ENCODE data around the gene TGFA. TPM values are rescaled to one million over a fixed set of nuclear protein-coding genes. Genes with fewer than 3 reads are reported as not detected.

The TGFA gene
- total and polyA plus RNA-seq, 7 experiments from 2014 or later: 0.44 to 3.2 (median 1.9) TPM; not detected in 1

DNA sequence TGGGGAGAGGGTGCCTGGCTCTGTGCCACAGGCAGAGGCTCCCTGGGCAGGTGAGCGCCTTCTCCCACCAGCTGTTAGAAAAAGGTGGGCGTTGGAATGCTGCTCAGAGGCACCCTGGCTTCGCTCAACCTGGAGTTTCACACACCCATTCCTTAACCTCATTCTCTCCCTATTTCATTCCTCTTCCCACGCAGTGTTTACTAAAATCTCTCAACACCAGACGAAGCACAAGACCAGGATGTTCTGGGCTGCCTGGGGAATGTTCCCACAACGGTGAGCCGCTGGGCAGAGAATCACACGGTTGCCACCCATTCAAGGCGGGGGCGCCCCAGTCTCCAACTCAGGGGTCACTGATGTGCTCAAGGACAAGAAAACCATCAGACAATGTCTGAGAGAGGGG is 64.5 kb downstream of the TGFA start:
- Mint-ChIP-seq H3K27me3 (peaks cover 0 to 17% (median 0%) of the 10 kb centered on the region in 5 donors), H3K36me3 (peaks cover 0 to 4% (median 0%) of the 10 kb centered on the region in 5 donors), H3K27ac (peak overlapping the region in 1 of 9 donors; percentile 16), H3K4me1 (peaks cover 0 to 11% (median 5%) of the 10 kb centered on the region in 7 donors), H3K4me3 (no peak overlapping the region), H3K9me3 (no peaks in the 10 kb centered on the region)
- Histone ChIP-seq H3K9me3 (ENCODE audit: control insufficient read depth in 2 of 3, low read length in 3 of 3) (no peaks in the 10 kb centered on the region), H3K36me3 (ENCODE audit: control insufficient read depth in 2 of 3, insufficient read depth in 3 of 3, low read length in 3 of 3) (no peaks in the 10 kb centered on the region), H3K27ac (ENCODE audit: low read depth, low read length) (no peak overlapping the region), H3K4me1 (ENCODE audit: control insufficient read depth in 2 of 2, insufficient read depth in 2 of 2, low read length in 2 of 2) (no peaks in the 10 kb centered on the region), H3K4me3 (ENCODE audit: low read length) (no peak overlapping the region), H3K27me3 (ENCODE audit: control insufficient read depth in 2 of 2, insufficient read depth in 2 of 2, low read length in 2 of 2) (no peaks in the 10 kb centered on the region)
- DNase-seq (no peak), ATAC-seq (no peak)
- ChIA-PET CTCF (no interaction called here), POLR2A (no interaction called here)
- intact Hi-C loops (cut with micrococcal nuclease): no loop called here

DNA sequence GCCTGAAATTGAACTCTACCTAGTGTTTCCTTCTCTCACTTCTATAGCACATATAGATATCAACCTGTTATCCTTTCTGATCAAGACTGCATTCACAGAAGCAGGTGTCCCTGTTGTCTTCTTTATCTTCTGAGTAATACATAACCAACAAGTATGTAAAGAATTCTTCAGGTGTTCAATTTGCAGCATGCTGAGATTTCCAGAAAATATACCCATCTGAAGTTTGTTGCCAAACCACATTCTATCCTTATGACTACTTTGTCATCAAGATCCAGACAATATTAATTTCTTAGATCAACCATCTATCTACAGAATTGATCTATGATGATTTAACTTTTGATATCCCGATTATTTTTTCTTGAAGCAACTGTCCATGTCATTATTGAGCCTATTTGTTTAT is 69.5 kb downstream of the TGFA start:
- Mint-ChIP-seq H3K27ac (no peak overlapping the region), H3K9me3 (peaks cover 0 to 7% (median 2%) of the 10 kb centered on the region in 11 donors), H3K4me3 (no peak overlapping the region), H3K4me1 (no peaks in the 10 kb centered on the region), H3K36me3 (peaks cover 0 to 5% (median 0%) of the 10 kb centered on the region in 5 donors), H3K27me3 (peaks cover 0 to 30% (median 0%) of the 10 kb centered on the region in 5 donors)
- Histone ChIP-seq H3K4me3 (ENCODE audit: low read length) (no peak overlapping the region), H3K27ac (ENCODE audit: low read depth, low read length) (no peak overlapping the region), H3K4me1 (ENCODE audit: control insufficient read depth in 2 of 2, insufficient read depth in 2 of 2, low read length in 2 of 2) (no peaks in the 10 kb centered on the region), H3K9me3 (ENCODE audit: control insufficient read depth in 2 of 3, low read length in 3 of 3) (no peaks in the 10 kb centered on the region), H3K27me3 (ENCODE audit: control insufficient read depth in 2 of 2, insufficient read depth in 2 of 2, low read length in 2 of 2) (no peaks in the 10 kb centered on the region), H3K36me3 (ENCODE audit: control insufficient read depth in 2 of 3, insufficient read depth in 3 of 3, low read length in 3 of 3) (no peaks in the 10 kb centered on the region)
- ChIA-PET POLR2A (no interaction called here), CTCF (no interaction called here)
- intact Hi-C loops (cut with micrococcal nuclease): no loop called here
- ATAC-seq (no peak), DNase-seq (no peak)

- no peak overlapping the region for H3K27ac Mint-ChIP-seq
- Histone ChIP-seq H3K4me3 (ENCODE audit: low read length) (no peak overlapping the region), H3K27me3 (ENCODE audit: control insufficient read depth in 2 of 2, insufficient read depth in 2 of 2, low read length in 2 of 2) (no peaks in the 10 kb centered on the region), H3K36me3 (ENCODE audit: control insufficient read depth in 2 of 3, insufficient read depth in 3 of 3, low read length in 3 of 3) (no peaks in the 10 kb centered on the region), H3K9me3 (ENCODE audit: control insufficient read depth in 2 of 3, low read length in 3 of 3) (no peaks in the 10 kb centered on the region), H3K4me1 (ENCODE audit: control insufficient read depth in 2 of 2, insufficient read depth in 2 of 2, low read length in 2 of 2) (no peaks in the 10 kb centered on the region), H3K27ac (ENCODE audit: low read depth, low read length) (no peak overlapping the region)
- ChIA-PET POLR2A (no interaction called here), CTCF (interaction anchor here (0.7 kb wide), 1 partner anchor 15 kb away, joined by 5 read pairs; no protein-coding TSS in a partner anchor)
- ATAC-seq (no peak), DNase-seq (no peak)
- peaks cover 0 to 5% (median 0%) of the 10 kb centered on the region in 7 donors for H3K4me1 Mint-ChIP-seq
- intact Hi-C loops (cut with micrococcal nuclease): no loop called here
- peaks cover 0 to 7% (median 2%) of the 10 kb centered on the region in 11 donors for H3K9me3 Mint-ChIP-seq
- peaks cover 0 to 5% (median 0%) of the 10 kb centered on the region in 5 donors for H3K36me3 Mint-ChIP-seq
- H3K27me3 Mint-ChIP-seq: peaks cover 0 to 33% (median 0%) of the 10 kb centered on the region in 5 donors
- no peak overlapping the region for H3K4me3 Mint-ChIP-seq
Observed at GRCh38 chr2:70482401-70482800, 71.2 kb downstream of the TGFA start.

DNA sequence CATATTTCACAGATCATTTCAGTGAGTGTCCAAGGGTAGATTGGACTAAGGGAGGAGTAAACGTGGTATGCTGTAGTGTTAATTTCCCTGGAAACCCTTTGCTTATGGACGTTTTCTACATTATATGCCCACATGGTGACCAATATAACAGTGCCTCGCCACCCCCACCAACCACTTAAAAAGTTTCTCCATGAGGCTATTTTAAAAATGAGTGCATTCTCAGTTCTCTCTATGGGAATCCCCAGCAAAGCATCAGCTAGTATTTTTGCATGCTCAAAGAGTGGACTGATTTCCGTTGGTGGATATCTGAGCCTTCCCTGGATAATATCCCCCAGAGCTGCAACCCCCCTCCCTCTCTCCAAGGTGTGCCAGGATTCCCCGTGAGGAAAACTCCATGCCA is 73.2 kb downstream of the TGFA start:
- H3K4me3 Mint-ChIP-seq: no peak overlapping the region
- H3K9me3 Mint-ChIP-seq: peaks cover 0 to 7% (median 2%) of the 10 kb centered on the region in 11 donors
- ChIA-PET POLR2A (interaction anchor here (0.6 kb wide), 1 partner anchor 13 kb away, joined by 3 read pairs; no protein-coding TSS in a partner anchor), CTCF (no interaction called here)
- H3K27ac Mint-ChIP-seq: no peak overlapping the region
- H3K4me1 Mint-ChIP-seq: peaks cover 0 to 21% (median 16%) of the 10 kb centered on the region in 7 donors
- Histone ChIP-seq H3K27ac (ENCODE audit: low read depth, low read length) (no peak overlapping the region), H3K4me1 (ENCODE audit: control insufficient read depth in 2 of 2, insufficient read depth in 2 of 2, low read length in 2 of 2) (peaks cover 0 to 4% of the 10 kb centered on the region in 2 donors), H3K36me3 (ENCODE audit: control insufficient read depth in 2 of 3, insufficient read depth in 3 of 3, low read length in 3 of 3) (no peaks in the 10 kb centered on the region), H3K27me3 (ENCODE audit: control insufficient read depth in 2 of 2, insufficient read depth in 2 of 2, low read length in 2 of 2) (no peaks in the 10 kb centered on the region), H3K4me3 (ENCODE audit: low read length) (no peak overlapping the region), H3K9me3 (ENCODE audit: control insufficient read depth in 2 of 3, low read length in 3 of 3) (no peaks in the 10 kb centered on the region)
- no peak for DNase-seq
- intact Hi-C loops (cut with micrococcal nuclease): no loop called here
- peaks cover 0 to 5% (median 0%) of the 10 kb centered on the region in 5 donors for H3K36me3 Mint-ChIP-seq
- H3K27me3 Mint-ChIP-seq: peaks cover 0 to 30% (median 0%) of the 10 kb centered on the region in 5 donors
- ATAC-seq: no peak

DNA sequence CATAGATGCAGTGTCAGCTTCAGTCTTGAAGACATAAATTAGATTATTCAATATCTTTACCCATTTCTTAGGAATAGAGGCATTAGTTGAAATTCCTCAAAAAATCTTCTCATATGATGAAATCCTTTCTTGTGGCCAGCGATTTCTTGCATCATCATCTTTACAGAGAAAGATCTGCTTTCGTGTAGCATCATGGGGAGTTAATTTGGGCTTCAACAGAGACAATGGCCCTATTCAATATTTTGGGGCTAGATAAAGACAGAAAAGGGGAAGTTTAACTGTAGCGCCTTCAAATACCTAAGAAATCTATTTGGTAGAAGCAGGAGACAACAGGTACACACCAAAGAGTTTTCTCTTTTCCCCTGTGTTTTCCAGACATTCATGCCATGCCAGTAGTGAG is 73.8 kb downstream of the TGFA start:
- Mint-ChIP-seq H3K4me3 (no peak overlapping the region), H3K4me1 (peaks cover 6 to 28% (median 22%) of the 10 kb centered on the region in 7 donors), H3K27me3 (peaks cover 0 to 29% (median 0%) of the 10 kb centered on the region in 5 donors), H3K36me3 (peaks cover 0 to 5% (median 0%) of the 10 kb centered on the region in 5 donors), H3K9me3 (peaks cover 0 to 7% (median 2%) of the 10 kb centered on the region in 11 donors), H3K27ac (no peak overlapping the region)
- intact Hi-C loops (cut with micrococcal nuclease): no loop called here
- ChIA-PET CTCF (interaction anchor here (0.7 kb wide), 1 partner anchor 29 kb away, joined by 4 read pairs; no protein-coding TSS in a partner anchor), POLR2A (no interaction called here)
- no peaks in the 10 kb centered on the region for H3K27me3 ChIP-seq (ENCODE audit: control insufficient read depth in 2 of 2, insufficient read depth in 2 of 2, low read length in 2 of 2)
- DNase-seq (no peak), ATAC-seq (no peak)
- no peaks in the 10 kb centered on the region for H3K36me3 ChIP-seq (ENCODE audit: control insufficient read depth in 2 of 3, insufficient read depth in 3 of 3, low read length in 3 of 3)
- H3K27ac ChIP-seq (ENCODE audit: low read depth, low read length): no peak overlapping the region
- H3K4me3 ChIP-seq (ENCODE audit: low read length): no peak overlapping the region
- no peaks in the 10 kb centered on the region for H3K9me3 ChIP-seq (ENCODE audit: control insufficient read depth in 2 of 3, low read length in 3 of 3)
- H3K4me1 ChIP-seq (ENCODE audit: control insufficient read depth in 2 of 2, insufficient read depth in 2 of 2, low read length in 2 of 2): peaks cover 0 to 9% of the 10 kb centered on the region in 2 donors

DNA sequence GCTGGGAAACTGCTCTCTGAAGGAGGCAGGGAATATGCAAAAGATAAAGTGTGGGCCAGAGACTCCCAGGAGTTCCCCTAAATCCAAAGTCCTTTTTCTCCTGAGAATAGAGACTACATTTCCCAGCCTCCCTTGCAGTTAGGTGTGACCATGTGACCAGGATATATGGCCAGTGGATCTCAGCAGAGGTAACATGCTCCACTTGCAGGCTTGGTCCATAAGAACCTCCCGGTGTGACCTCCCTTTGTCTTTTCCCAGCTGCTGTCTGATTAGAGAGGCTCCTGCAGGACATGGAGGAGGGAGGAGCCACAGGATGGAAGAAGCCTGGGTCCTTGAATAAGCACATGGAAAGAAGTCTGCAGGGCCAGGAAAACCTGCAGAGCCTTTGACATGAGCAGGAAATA is 76.2 kb downstream of the TGFA start:
- H3K4me1 Mint-ChIP-seq: peaks cover 13 to 51% (median 45%) of the 10 kb centered on the region in 7 donors
- no peak for DNase-seq
- H3K36me3 ChIP-seq (ENCODE audit: control insufficient read depth in 2 of 3, insufficient read depth in 3 of 3, low read length in 3 of 3): no peaks in the 10 kb centered on the region
- ATAC-seq: no peak
- no peaks in the 10 kb centered on the region for H3K27me3 ChIP-seq (ENCODE audit: control insufficient read depth in 2 of 2, insufficient read depth in 2 of 2, low read length in 2 of 2)
- no peaks in the 10 kb centered on the region for H3K9me3 ChIP-seq (ENCODE audit: control insufficient read depth in 2 of 3, low read length in 3 of 3)
- H3K27ac Mint-ChIP-seq: no peak overlapping the region
- H3K4me3 Mint-ChIP-seq: no peak overlapping the region
- H3K27me3 Mint-ChIP-seq: peaks cover 0 to 28% (median 0%) of the 10 kb centered on the region in 5 donors
- H3K36me3 Mint-ChIP-seq: peaks cover 0 to 5% (median 0%) of the 10 kb centered on the region in 5 donors
- peaks cover 0 to 32% of the 10 kb centered on the region in 2 donors for H3K4me1 ChIP-seq (ENCODE audit: control insufficient read depth in 2 of 2, insufficient read depth in 2 of 2, low read length in 2 of 2)
- ChIA-PET POLR2A (no interaction called here), CTCF (no interaction called here)
- intact Hi-C loops (cut with micrococcal nuclease): no loop called here
- H3K9me3 Mint-ChIP-seq: peaks cover 0 to 7% (median 2%) of the 10 kb centered on the region in 11 donors
- no peak overlapping the region for H3K4me3 ChIP-seq (ENCODE audit: low read length)
- no peak overlapping the region for H3K27ac ChIP-seq (ENCODE audit: low read depth, low read length)

DNA sequence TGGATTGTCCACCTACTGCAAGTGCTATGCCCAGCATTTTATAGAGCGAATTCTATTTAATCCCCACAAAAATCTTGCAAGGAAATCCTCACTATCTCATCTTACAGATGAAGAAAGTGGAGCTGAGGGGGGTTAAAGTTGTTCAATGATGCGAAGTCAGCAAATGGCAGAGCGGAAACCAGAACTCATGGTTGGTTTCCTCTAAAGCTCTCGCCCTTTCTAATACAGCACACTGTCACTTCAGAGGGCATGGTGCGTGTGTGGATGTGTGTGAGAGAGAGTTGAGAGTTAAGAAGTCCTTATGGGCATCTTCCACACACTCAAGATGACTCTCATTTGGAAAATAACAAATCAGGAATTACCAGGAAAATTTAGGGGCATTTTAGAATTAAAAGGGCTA is 78.4 kb downstream of the TGFA start:
- H3K9me3 ChIP-seq (ENCODE audit: control insufficient read depth in 2 of 3, low read length in 3 of 3): no peaks in the 10 kb centered on the region
- no peaks in the 10 kb centered on the region for H3K36me3 Mint-ChIP-seq
- ChIA-PET CTCF (no interaction called here), POLR2A (interaction anchor here (0.7 to 1.1 kb wide), 2 partner anchors 26 to 779 kb away, joined by 3 read pairs; no protein-coding TSS in a partner anchor)
- no peak overlapping the region for H3K4me3 ChIP-seq (ENCODE audit: low read length)
- H3K4me1 ChIP-seq (ENCODE audit: control insufficient read depth in 2 of 2, insufficient read depth in 2 of 2, low read length in 2 of 2): peaks cover 0 to 42% of the 10 kb centered on the region in 2 donors
- peak overlapping the region in 5 of 9 donors; percentile 19 to 39 (median 32) for H3K27ac Mint-ChIP-seq
- no peaks in the 10 kb centered on the region for H3K36me3 ChIP-seq (ENCODE audit: control insufficient read depth in 2 of 3, insufficient read depth in 3 of 3, low read length in 3 of 3)
- intact Hi-C loops (cut with micrococcal nuclease): no loop called here
- no peaks in the 10 kb centered on the region for H3K27me3 ChIP-seq (ENCODE audit: control insufficient read depth in 2 of 2, insufficient read depth in 2 of 2, low read length in 2 of 2)
- H3K4me3 Mint-ChIP-seq: peak overlapping the region in 8 of 10 donors; percentile 15 to 75 (median 52)
- H3K27me3 Mint-ChIP-seq: peaks cover 0 to 17% (median 0%) of the 10 kb centered on the region in 5 donors
- H3K27ac ChIP-seq (ENCODE audit: low read depth, low read length): no peak overlapping the region
- DNase-seq (peak in 6 of 9 donors; percentile 14 to 44 (median 30)), ATAC-seq (peak; percentile 65)
- H3K9me3 Mint-ChIP-seq: no peaks in the 10 kb centered on the region
- H3K4me1 Mint-ChIP-seq: peaks cover 13 to 73% (median 59%) of the 10 kb centered on the region in 7 donors

Data from naive thymus-derived CD4-positive, alpha-beta T cell (primary cell).